NCI-H526 (cell line): ENCODE measurements around the gene VCX3B.
"Not testable (repeated sequence)": the region's sequence is repeated elsewhere in the genome, so short reads cannot be mapped to it uniquely, and the experiment has no call there.

Source experiments
- DNase-seq, 2 experiments: peaks; one replicate each; lab custom pipeline; 2025; lab: John Stamatoyannopoulos, UW

Gene VCX3B

DNA sequence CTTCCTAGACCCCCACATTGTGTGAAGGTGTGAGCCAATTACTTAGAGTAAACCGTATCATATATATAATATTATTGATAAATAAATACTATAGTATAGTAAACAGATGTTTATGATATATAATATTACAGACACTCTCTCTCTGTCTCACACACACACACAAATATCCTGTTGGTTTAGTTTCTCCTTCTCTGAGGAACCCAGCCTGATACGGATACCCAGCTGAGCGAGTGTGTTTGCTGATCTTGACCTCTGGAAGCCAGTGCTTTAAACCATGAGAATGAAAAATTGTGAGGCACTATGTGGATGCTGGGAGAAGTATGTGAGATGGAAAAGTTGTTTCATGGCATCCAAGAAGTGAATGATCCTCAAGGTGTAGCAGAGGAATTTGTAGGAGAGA is at the start of gene VCX3B:
Gene VCX3B (plus strand): TSS at position 301 of the 400 bp plus-strand sequence. CDS start 621 bp downstream, outside the sequence.
- DNase-seq, result not testable (repeated sequence)

DNA sequence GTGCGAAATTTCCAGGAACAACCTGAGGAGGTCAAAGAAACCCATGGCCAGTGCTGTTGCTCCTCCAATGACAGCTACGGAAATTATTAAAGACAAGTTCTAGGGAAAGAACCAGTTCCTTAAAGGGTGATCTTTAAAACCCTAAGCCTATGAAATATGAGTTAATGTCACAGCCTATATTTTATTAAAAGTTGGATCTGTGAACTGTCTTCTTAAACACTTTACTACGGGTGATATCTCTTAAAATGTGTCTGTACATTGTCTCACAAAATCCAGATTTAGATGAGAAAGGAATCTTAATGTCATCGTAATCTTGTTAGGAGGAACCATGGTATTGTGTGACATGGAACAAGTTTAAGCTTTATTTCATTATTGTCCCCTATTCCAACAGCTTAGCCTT is 46.3 kb upstream of the VCX3B start:
- no peak for DNase-seq

DNA sequence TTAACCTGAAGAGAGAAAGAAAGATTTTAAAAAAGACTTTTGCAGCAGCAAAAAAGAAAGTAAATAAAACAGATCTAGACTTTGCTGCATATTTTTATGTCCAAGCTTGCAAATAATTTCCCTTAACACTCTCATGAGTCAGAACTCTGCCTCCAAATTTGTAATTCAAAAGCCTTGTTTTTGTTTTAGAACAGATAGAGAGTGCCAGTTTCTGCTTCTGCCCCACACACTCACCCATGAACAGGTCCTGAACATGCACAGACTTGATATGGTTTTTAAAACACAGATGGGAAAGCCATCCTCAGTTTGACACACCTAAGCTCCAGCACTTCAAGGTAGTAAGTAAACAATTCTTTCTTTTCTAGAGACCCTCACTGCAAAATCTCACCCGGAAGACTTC is 39.7 kb upstream of the VCX3B start:
- no peak for DNase-seq

DNA sequence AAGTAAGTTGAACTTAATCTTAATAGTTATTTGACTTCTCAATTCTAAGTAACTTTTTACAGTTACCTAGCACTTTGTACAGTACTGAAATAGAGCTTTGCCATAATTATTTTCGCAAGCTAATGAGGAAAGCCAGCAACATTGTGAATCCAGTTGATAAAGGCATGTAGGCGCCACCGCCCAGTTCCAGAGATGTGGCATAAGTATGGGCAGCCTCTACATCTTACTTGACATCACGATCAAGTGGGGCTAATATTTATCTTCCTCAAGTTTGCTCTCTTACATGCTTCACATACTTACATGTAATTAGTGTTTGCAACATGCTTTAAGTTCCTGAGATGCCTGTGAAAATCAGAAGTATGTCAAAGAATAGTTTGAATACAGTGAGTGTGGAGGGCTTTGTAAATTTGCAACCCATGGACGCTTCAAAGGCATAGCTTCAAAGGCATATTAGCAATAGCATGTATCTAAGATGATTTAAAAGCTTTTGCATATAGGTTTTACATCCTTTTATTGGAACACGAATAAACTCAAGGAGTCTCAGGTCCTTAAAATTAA is 34.9 kb upstream of the VCX3B start:
- DNase-seq, result no peak

DNA sequence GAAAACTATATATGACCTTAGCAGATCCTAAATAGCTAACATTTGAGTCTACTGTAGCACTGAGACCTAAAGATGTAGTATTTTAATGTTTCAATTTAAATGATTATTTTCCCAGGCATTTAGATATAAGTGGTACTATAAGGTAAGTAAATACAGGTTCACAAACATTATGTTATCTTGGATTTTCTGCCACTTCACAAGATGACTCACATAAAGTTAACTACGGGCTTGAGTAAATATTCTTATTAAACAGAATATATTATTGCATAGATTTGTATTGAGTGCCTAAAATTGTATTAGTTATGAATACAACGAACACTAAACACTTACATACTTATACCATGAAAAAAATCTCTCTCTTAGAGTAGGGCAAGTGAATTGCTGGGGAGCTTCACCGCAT is 34.2 kb upstream of the VCX3B start:
- no peak for DNase-seq

DNA sequence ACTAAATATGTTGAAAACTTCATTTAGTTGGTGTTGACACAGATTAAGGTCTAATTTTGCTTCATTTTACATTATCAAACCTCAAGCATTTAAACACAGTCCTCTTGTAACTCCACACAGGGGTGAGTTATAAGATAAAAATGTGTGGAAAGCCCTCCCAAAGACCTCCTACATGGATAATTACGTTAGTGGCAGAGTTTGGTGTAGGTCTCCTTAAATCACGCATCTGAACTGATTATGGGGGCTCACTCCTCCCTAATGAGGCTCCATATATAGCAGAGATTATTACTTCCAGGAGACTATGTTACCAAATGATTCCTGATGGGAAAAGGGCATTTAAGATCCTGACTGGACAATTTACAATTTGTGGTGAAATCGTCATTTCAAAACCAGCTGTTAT is 32.2 kb upstream of the VCX3B start:
- no peak for DNase-seq

DNA sequence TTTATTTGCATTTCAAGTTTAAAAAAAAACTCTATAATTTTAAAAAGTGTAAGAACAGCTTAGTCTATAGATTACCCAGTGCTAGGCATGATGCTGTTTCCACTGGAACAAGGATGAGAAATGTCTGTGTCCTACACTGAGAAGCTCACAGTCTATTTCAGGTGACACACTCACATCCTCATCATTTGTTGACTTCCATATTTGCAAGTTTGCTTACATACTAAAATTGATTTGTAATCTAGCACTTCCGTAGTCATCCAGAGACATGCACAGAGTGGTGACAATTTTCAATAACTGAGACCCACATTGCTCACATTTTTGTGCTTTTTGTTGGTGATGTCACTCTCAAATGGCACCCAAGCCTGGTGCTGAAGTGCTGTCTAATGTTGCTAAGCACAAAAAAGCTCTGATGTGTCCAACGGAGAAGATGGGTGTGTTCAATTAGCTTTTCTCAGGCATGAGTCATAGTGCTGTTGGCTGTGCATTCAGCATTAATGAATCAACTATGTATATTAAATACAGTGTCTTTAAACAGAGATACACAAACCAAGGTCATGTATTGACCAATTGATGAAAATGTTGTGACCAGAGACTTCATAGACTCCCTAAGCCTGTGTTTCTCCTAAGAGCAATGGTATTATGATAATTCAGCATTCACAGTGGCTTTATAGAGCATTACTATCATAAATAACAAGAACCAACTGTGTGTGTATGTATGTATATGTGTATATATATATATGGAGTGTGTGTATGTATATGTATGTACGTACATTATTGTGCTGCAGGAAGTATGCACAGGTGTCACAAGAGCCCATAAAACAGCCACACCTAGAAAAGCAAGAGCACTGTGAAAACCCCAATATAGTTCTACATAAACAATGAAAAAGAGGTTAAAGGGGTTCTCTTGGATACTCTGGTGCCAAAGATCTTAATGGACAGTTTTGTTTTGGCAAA is 31.2 kb upstream of the VCX3B start:
- DNase-seq, result no peak

DNA sequence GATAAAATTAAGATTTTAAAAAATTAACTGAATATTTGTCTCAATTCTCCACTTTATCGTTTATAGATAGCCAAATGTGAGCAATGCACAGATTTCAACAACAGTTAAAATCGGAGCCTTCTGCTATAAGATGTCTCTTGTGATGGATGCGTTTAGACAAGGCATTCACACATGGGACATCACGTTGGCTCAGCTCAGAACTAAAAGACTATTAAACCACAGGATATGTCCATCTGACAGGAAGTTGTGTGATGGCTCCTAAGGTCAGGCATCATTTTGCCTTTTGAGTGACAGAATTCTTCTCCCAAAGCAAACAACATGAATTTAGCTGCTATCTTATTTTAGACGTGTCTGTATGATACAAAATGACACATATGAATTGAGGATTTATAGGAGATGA is 17.3 kb upstream of the VCX3B start:
- DNase-seq, result no peak

DNA sequence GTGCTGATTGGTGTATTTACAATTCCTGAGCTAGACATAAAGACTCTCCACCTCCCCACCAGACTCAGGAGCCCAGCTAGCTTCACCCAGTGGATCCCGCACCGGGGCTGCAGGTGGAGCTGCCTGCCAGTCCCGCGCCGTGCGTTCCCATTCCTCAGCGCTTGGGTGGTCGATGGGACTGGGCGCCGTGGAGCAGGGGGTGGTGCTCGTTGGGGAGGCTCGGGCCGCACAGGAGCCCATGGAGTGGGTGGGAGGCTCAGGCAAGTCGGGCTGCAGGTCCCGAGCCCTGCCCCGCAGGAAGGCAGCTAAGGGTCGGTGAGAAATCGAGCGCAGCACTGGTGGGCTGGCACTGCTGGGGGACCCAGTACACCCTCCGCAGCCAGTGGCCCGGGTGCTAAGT is 12.3 kb upstream of the VCX3B start:
- DNase-seq, result not testable (repeated sequence)

DNA sequence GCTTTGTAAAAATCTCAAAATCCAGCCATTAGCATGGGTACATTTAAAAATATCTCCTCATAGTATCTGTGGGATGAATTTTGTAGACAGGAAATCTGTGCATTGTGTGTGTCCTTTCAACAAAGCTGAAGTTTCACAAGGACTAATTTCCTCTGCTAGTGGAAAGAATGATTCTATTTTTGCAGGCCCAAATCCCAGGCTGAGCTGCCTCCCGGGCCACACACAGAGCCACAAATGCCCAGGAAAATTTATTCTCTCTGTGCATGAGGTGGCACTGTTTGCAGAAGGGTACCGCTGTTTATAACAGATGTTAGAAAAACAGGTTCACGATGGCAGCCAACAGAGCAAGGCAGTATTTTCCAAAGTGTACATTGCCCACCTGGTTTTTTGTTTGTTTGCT is 11.0 kb upstream of the VCX3B start:
- DNase-seq, result no peak

DNA sequence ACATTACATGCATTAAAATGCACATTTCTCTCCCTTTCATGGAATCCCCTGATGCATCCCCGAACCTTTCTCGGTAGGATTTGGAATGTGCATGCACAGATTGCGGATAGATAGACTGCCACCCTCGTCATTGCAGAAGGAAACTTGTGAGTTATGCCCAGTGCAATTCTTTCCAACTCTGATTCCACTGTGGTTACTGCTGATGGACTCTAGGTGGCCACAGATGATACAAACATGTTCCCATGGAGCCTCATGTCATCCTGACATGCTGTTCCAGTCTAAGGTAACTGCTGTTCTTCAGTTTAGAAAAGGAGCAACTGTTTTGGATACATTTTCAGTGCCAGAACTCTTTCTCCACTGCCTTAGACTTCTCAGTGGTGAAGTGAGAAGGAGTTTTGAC is 9.1 kb upstream of the VCX3B start:
- no peak for DNase-seq

DNA sequence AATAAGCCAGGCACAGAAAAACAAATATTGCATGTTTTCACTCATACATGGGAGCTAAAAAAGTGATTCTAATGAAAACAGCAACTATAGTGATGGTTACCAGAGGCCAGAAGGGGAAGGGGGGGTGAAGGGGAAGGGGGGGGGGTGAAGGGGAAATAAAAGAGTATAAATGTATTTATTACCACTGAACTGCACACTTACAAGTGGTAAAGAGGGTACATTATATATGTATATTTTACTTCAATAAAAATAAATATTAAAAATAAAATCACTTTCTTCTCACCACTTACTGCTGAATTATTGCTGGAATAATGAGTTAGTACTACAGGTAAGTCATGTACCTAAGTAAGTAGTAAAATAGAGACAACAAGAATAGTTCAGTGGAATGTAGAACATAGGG is 2.1 kb upstream of the VCX3B start:
- no peak for DNase-seq

DNA sequence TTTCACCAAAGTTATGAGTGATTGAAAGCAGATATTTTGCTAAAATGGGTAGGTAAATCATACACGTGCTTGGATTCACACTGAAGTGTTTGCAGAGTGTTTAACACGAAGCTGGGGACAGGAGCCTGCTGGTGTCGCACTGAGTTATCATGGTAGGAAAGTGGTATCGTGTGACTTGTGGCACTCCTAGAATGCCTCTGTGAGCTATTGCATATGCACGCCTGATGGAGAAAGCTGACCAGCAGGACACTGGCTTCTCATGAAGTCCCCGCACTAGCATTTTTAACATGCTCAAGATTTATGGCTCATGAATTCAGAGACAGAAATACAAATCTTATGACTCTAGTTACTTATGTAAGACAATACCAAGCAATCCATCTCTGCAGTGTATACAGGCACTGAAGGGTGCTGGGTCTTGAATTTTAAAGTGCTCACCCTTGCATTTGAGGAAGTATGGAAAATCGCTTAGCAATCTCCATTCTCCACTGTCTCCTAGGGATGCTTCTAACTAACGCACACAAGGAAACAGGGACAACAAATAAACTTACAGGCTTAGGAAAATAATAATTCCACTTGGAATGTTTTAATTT is 19.8 kb downstream of the VCX3B start:
- DNase-seq, result no peak

DNA sequence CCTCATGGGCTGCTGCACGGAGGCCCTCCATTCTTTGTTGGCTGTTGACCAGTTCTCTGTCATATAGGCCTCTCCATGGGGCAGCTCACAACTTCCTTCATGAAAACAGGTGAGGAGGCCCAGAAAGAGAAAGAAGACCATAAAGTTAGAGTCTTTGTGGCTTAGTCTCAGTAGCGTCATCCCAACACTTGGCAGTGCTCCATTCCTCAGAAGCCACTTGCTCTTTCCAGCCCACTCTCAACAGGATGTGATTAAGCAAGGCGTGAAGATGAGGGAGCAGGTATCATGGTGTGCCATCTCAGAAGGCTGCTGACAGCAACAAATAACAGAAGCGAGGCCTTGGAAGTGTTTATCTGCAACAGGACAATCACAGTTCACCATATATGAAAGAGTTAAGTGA is 30.4 kb downstream of the VCX3B start:
- DNase-seq, result not testable (repeated sequence)

DNA sequence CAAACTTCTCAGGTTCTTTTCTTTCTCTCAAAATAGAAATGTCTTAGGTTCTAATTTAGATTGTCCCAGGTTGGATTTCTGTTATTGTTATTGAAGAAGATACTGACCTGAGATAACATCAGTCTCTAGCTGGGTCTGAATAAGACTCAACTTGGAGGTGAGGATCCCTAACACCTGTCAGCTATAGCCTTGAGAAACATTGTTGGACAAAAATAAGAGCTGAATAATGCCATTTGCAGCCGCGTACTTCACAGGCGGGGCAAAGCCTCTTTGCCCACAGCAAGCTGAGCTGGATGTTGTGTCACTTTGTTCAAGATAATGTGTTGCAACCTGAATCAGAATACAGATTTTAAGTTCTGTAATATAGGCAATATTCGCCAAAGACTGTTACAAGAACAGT is 35.6 kb downstream of the VCX3B start:
- no peak for DNase-seq

DNA sequence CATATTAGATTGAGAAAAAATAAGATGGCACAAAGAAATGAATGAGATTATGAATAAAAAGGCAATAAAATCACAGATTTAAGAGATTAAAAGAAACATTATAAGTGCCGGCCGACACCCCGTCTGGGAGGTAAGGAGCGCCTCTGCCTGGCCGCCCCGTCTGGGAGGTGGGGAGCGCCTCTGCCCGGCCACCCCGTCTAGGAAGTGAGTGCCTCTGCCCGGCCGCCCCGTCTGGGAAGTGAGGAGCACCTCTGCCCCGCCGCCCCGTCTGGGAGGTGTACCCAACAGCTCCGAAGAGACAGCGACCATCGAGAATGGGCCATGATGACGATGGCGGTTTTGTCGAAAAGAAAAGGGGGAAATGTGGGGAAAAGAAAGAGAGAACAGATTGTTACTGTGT is 37.5 kb downstream of the VCX3B start:
- not testable (repeated sequence) for DNase-seq

DNA sequence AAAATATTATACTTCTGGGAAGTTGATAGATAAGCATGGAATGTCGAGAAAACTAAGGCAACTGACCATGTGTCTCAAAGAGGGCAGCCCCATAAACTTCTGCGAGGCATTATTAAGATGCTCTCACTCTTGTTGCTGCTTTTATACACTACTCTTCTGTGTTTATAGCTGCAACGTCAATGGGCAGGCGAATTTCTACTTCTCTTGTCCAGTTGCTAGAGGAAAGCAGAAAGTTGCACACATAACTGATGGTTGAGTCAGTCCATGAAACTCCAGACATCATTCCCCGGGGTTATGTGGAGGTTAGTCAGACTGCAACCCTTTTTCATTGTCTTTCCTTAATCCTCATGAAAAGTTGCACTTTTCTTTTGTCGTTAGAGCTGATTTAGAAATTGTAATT is 39.8 kb downstream of the VCX3B start:
- no peak for DNase-seq
